BJ (cell line): ENCODE results near the gene GZMH. TPM values are rescaled to one million over a fixed set of nuclear protein-coding genes. Genes with fewer than 3 reads are reported as not detected.

ENCODE experiments used
- CTCF ChIA-PET: fragments of 350-600 bp; formaldehyde crosslinking; extraction: SDS; loops from one replicate; lab custom pipeline; 2021; ENCODE audit warnings: antibody characterized with exemption, inconsistent platforms; lab: Yijun Ruan, JAX
- POLR2A ChIA-PET: fragments of 300-600 bp; sonication (Branson Sonifier 250); formaldehyde crosslinking; extraction: SDS; loops from one replicate; lab custom pipeline; 2021; ENCODE audit warnings: antibody characterized with exemption; lab: Charles Lee
- DNase-seq: peaks from one replicate; pipeline ENCODE4 v3.0.0-alpha.2; 2011; ENCODE audit warnings: low read depth
- H3K27me3 ChIP-seq: 2 replicates; pipeline ENCODE4 v1.6.0; 2011; ENCODE audit warnings: low read length; ENCODE audit not compliant: control insufficient read depth, insufficient read depth
- H3K36me3 ChIP-seq: 2 replicates; pipeline ENCODE4 v1.5.1; 2011; ENCODE audit warnings: low read length; ENCODE audit not compliant: control insufficient read depth, insufficient read depth
- H3K4me3 ChIP-seq: 2 replicates; pipeline ENCODE4 v1.5.1; 2011; ENCODE audit warnings: low read depth, mild to moderate bottlenecking, control low read depth, low read length
- polyA plus RNA-seq: library from polyadenylated mRNA; depleted of rRNA; stranded (reverse); fragments of >200 nt; gene quantifications from 2 replicates; pipeline ENCODE4 v1.2.3, GENCODE V29; 2011
- TF ChIP-seq, protein P1 (sequence below): IDR thresholded peaks from 2 replicates; pipeline ENCODE4 v1.5.1; 2011; ENCODE audit warnings: low read depth, mild to moderate bottlenecking, control low read depth, inconsistent platforms, low read length, moderate library complexity; ENCODE audit not compliant: insufficient read depth

The GZMH gene
- polyA plus RNA-seq, 1 experiment: not detected

DNA sequence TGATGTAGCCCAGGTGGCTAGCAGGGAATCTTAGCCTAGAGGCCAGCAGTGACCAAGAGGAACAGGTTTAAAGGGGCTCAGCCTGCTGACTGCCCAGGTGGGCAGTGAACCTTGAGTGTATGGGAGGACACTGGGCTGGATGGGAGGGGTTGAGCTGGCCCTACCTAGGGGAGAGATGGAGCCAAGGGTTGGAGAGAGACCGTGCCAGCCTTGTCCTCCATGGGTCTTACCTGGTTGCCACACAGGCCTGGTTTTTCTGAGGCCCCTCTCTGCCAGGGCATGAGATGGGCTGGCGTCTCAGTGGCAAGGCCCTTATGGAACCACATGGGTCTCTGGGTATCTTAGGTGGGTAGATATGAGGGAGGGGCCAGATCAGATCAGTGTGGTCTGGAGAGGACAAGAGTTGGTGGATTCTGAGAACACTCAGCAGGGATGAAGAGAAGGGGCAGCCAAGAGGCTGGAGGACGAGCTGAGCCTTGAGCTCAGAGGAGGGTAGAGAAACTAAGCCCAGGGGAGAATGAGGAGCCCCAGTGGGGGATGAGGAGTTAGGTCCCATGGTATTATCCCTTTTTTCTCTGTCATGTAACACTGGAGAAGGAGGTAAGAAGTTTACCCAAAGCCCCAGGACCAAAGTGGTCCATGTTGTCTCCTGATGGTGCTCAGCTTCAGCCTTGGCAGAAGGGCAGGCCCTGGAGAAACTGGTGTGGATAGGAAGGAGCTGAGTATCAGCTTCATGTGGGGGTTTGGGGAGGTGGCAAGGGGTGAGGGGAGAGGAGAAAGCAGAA lies 20.8 kb upstream of the GZMH start:
- CTCF ChIA-PET: interaction anchor here (0.8 kb wide), 1 partner anchor 48 kb away, joined by 3 read pairs; no protein-coding TSS in a partner anchor
- TF ChIP-seq, protein P1, sequence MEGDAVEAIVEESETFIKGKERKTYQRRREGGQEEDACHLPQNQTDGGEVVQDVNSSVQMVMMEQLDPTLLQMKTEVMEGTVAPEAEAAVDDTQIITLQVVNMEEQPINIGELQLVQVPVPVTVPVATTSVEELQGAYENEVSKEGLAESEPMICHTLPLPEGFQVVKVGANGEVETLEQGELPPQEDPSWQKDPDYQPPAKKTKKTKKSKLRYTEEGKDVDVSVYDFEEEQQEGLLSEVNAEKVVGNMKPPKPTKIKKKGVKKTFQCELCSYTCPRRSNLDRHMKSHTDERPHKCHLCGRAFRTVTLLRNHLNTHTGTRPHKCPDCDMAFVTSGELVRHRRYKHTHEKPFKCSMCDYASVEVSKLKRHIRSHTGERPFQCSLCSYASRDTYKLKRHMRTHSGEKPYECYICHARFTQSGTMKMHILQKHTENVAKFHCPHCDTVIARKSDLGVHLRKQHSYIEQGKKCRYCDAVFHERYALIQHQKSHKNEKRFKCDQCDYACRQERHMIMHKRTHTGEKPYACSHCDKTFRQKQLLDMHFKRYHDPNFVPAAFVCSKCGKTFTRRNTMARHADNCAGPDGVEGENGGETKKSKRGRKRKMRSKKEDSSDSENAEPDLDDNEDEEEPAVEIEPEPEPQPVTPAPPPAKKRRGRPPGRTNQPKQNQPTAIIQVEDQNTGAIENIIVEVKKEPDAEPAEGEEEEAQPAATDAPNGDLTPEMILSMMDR: no peak
- no peaks in the 10 kb centered on the region for H3K36me3 ChIP-seq
- POLR2A ChIA-PET: no interaction called here
- H3K4me3 ChIP-seq: no peak overlapping the region
- DNase-seq: no peak
- no peaks in the 10 kb centered on the region for H3K27me3 ChIP-seq

DNA sequence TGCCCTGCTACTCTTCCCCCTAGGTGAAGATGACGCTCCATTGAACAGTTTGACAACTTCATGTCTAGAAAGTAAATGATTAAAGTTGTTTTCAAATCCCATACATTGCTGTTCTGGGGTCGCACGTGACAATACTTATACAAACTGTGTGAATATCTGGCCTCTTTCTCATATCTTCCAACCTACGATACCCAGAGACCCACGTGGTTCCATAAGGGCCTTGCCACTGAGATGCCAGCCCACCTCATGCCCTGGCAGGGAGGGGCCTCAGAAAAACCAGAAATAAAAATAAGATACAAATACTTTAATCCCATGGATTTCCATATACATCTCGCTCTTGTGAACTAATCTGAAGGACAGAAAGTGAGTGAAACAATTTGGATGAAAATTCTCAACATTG lies 20.0 kb upstream of the GZMH start:
- CTCF ChIA-PET: no interaction called here
- no peak for DNase-seq
- POLR2A ChIA-PET: no interaction called here
- Histone ChIP-seq H3K36me3 (no peaks in the 10 kb centered on the region), H3K27me3 (no peaks in the 10 kb centered on the region), H3K4me3 (no peak overlapping the region)
- TF ChIP-seq, protein P1: no peak

DNA sequence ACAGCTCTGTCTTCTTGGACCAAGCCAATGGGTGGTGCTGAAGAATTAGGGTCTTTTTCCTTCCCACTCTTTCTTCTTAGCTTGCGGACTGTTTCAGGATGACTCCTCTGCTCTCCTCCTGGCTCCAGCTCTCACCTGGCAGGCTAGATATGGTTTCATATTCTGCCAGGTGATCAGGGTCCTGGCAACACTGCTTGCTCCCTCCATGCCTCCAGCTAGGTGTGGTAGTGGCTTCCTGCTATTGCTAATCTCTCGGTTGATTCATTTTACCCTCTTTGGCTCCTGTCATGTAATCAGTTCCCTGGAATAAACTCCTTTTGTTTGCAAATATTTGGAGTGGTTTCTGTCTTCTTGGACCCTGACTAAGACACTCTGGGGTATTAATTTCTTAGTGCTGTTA lies 4.3 kb upstream of the GZMH start:
- ChIA-PET POLR2A (no interaction called here), CTCF (interaction anchor here (0.9 kb wide), 1 partner anchor 8 kb away, joined by 3 read pairs; no protein-coding TSS in a partner anchor)
- TF ChIP-seq, protein P1: no peak
- H3K4me3 ChIP-seq: no peak overlapping the region
- H3K27me3 ChIP-seq: no peaks in the 10 kb centered on the region
- no peaks in the 10 kb centered on the region for H3K36me3 ChIP-seq
- no peak for DNase-seq

DNA sequence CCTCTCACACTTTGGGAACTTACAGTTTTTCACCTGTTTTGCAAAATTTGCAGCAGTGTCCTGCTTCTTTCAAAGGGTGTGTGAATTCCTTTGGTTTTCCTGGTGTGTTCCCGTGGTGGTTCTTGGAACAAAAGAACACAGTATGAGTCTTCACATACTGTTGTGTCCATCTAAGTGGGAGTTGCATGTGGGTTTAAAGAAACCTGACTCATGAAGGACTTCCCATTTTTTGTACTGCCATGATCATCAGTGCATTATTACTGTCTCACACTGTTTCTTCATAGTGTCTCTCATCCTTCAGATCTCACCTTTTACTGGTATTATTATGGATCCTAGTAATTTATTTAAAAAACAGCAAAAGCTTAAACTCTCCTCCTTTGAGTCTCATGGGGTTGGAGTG lies 3.8 kb upstream of the GZMH start:
- Histone ChIP-seq H3K36me3 (no peaks in the 10 kb centered on the region), H3K27me3 (no peaks in the 10 kb centered on the region), H3K4me3 (no peak overlapping the region)
- ChIA-PET POLR2A (interaction anchor here (0.5 kb wide), 1 partner anchor 644 kb away, joined by 8 read pairs; no protein-coding TSS in a partner anchor), CTCF (interaction anchor here (0.9 kb wide), 1 partner anchor 8 kb away, joined by 3 read pairs; no protein-coding TSS in a partner anchor)
- TF ChIP-seq, protein P1: no peak
- DNase-seq: no peak

DNA sequence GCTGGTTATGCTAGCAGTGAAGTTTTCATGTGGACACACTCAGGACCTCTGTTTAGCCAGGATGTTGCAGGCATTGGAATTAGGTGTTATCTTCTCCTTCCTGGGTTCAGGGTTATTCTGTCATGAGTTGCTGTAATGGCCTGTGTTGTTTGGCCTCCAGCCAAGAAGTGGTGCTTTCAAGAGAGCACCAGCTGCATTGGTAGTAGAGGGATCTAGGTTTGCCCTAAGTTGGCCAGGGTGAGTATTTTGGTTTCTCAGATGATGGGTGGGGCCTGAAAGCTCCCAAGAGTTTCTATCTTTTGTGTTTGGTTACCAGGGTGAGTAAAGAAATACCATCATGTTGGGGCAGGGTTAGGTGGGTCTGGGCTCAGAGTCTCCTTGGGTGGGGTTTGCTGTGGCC lies 2.7 kb upstream of the GZMH start:
- POLR2A ChIA-PET: no interaction called here
- Histone ChIP-seq H3K36me3 (no peaks in the 10 kb centered on the region), H3K27me3 (no peaks in the 10 kb centered on the region), H3K4me3 (no peak overlapping the region)
- TF ChIP-seq, protein P1: no peak
- no peak for DNase-seq
- CTCF ChIA-PET: no interaction called here
